Osteoblast (primary cell): ENCODE data around the gene SLC2A9. TPM values are rescaled to one million over a fixed set of nuclear protein-coding genes. Genes with fewer than 3 reads are reported as not detected.

ENCODE experiments used
- DNase-seq: peaks from one replicate; pipeline ENCODE4 v3.0.0; 2011; ENCODE audit warnings: low spot score, mixed read lengths; ENCODE audit not compliant: insufficient read length; ENCODE audit errors: missing footprints
- H2AFZ ChIP-seq: 2 replicates; pipeline ENCODE4 v1.6.0; 2011; ENCODE audit warnings: mild to moderate bottlenecking, low read length
- H3K27ac ChIP-seq: 2 replicates; pipeline ENCODE4 v1.5.1; 2011; ENCODE audit warnings: mild to moderate bottlenecking, low read depth, low read length, moderate library complexity
- H3K27me3 ChIP-seq: 2 replicates; pipeline ENCODE4 v1.6.0; 2012; ENCODE audit warnings: mild to moderate bottlenecking, control low read depth, inconsistent platforms, low read length, moderate library complexity; ENCODE audit not compliant: insufficient read depth
- H3K36me3 ChIP-seq: 2 replicates; pipeline ENCODE4 v1.5.1; 2011; ENCODE audit warnings: mild to moderate bottlenecking, low read length, control low read depth, moderate library complexity; ENCODE audit not compliant: insufficient read depth
- H3K4me1 ChIP-seq: 2 replicates; pipeline ENCODE4 v1.5.1; 2011; ENCODE audit warnings: mild to moderate bottlenecking, low read length, control low read depth, moderate library complexity; ENCODE audit not compliant: insufficient read depth
- H3K4me2 ChIP-seq: 2 replicates; pipeline ENCODE4 v1.6.0; 2011; ENCODE audit warnings: mild to moderate bottlenecking, low read length; ENCODE audit not compliant: insufficient read depth
- H3K4me3 ChIP-seq: fragments of 200-600 bp; sonication (generic); 3 replicates; pipeline ENCODE4 v1.5.1; 2012; ENCODE audit warnings: mild to moderate bottlenecking, low read length, inconsistent platforms; ENCODE audit not compliant: insufficient read depth
- H3K79me2 ChIP-seq: 2 replicates; pipeline ENCODE4 v1.6.0; 2012; ENCODE audit warnings: mild to moderate bottlenecking, low read length, control low read depth, inconsistent platforms; ENCODE audit not compliant: insufficient read depth
- H3K9me3 ChIP-seq: 2 replicates; pipeline ENCODE4 v1.5.1; 2011; ENCODE audit warnings: low read depth, low read length, control low read depth
- H4K20me1 ChIP-seq: 2 replicates; pipeline ENCODE4 v1.6.0; 2012; ENCODE audit warnings: mild to moderate bottlenecking, low read length, control low read depth; ENCODE audit not compliant: insufficient read depth
- total RNA-seq: library from RNA; depleted of rRNA; stranded (reverse); fragments of >200 nt; gene quantifications from 2 replicates; pipeline ENCODE4 v1.2.3, GENCODE V29; 2012
- TF ChIP-seq, protein P1 (sequence below): IDR thresholded peaks from 2 replicates; pipeline ENCODE4 v1.5.1; 2011; ENCODE audit warnings: mild to moderate bottlenecking, low read depth, low read length, moderate library complexity; ENCODE audit errors: extremely low read depth

Gene SLC2A9
- total RNA-seq, 1 donor: 2.5 TPM

DNA sequence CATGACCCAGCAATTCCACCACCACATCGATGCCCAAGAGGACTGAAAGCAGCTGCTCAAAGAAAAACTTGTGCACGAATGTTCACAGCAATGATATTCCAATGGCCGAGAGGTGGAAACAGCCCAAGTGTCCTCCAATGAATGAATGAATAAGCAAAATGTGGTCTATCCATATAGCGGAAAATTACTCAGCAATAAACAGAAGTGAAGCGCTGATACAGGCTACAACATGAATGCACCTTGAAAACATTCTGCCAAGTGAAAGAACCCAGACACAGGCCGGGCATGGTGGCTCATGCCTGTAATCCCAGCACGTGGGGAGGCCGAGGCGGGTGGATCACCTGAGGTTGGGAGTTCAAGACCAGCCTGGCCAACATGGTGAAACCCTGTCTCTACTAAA, 5.2 kb upstream of the SLC2A9 start:
- TF ChIP-seq, protein P1, sequence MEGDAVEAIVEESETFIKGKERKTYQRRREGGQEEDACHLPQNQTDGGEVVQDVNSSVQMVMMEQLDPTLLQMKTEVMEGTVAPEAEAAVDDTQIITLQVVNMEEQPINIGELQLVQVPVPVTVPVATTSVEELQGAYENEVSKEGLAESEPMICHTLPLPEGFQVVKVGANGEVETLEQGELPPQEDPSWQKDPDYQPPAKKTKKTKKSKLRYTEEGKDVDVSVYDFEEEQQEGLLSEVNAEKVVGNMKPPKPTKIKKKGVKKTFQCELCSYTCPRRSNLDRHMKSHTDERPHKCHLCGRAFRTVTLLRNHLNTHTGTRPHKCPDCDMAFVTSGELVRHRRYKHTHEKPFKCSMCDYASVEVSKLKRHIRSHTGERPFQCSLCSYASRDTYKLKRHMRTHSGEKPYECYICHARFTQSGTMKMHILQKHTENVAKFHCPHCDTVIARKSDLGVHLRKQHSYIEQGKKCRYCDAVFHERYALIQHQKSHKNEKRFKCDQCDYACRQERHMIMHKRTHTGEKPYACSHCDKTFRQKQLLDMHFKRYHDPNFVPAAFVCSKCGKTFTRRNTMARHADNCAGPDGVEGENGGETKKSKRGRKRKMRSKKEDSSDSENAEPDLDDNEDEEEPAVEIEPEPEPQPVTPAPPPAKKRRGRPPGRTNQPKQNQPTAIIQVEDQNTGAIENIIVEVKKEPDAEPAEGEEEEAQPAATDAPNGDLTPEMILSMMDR: no peak
- Histone ChIP-seq H3K27me3 (no peaks in the 10 kb centered on the region), H3K79me2 (no peaks in the 10 kb centered on the region), H4K20me1 (no peaks in the 10 kb centered on the region), H3K27ac (no peak overlapping the region), H3K36me3 (no peaks in the 10 kb centered on the region), H3K4me3 (no peak overlapping the region), H2AFZ (no peak overlapping the region), H3K4me2 (no peak overlapping the region), H3K9me3 (no peaks in the 10 kb centered on the region), H3K4me1 (no peaks in the 10 kb centered on the region)
- DNase-seq: no peak

DNA sequence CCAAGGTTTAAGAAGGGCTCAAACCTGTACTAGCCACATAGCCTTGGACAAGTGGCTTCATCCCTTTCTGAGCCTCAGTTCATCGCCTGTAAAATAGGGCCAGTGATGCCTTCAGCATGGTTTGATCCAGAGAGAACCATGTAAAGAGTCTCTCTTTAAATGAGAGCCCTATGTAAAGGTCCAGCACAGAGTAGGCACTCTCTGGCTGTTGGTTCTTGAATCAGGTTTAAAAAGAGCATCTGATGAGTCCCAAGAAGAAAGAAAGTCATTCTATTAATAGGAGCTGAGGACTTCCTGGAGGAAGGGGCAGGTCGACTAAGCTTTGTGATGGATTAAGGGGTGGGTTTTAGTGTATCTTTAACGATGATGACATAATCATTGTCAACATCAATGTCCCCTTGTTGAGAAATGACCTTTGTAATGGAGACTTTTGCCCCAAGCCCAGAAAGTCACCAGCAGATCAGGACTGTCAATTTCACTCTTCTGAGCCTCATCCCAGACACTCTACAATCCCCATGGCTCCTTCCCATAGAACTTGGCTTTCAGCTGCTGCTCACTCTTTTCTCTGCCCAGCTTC, 4.0 kb upstream of the SLC2A9 start:
- no peaks in the 10 kb centered on the region for H3K36me3 ChIP-seq
- no peaks in the 10 kb centered on the region for H3K27me3 ChIP-seq
- no peak overlapping the region for H2AFZ ChIP-seq
- no peak overlapping the region for H3K4me3 ChIP-seq
- H3K79me2 ChIP-seq: no peaks in the 10 kb centered on the region
- no peaks in the 10 kb centered on the region for H3K4me1 ChIP-seq
- no peaks in the 10 kb centered on the region for H3K9me3 ChIP-seq
- no peaks in the 10 kb centered on the region for H4K20me1 ChIP-seq
- TF ChIP-seq, protein P1: no peak
- no peak overlapping the region for H3K4me2 ChIP-seq
- no peak overlapping the region for H3K27ac ChIP-seq
- no peak for DNase-seq

DNA sequence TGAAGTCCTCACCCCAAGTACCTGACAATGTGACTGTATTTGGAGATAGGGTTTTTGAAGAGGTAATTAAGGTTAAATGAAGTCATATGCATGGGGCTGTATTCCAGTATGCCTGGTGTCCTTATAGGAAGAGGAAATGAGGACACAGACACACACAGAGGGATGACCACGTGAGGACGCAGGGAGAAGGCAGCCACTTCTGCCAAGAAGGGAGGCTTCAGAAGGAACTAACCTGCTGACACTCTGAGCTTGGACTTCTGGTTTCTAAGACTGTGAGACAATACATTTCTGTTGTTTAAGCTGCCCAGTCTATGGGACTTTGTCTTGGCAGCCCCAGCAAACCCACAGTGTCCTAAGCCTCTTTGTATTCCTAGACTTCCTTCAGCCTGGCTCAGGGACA, 3.0 kb upstream of the SLC2A9 start:
- H3K4me1 ChIP-seq: no peaks in the 10 kb centered on the region
- H3K79me2 ChIP-seq: no peaks in the 10 kb centered on the region
- TF ChIP-seq, protein P1: no peak
- H3K27ac ChIP-seq: no peak overlapping the region
- no peak for DNase-seq
- H3K9me3 ChIP-seq: no peaks in the 10 kb centered on the region
- H3K4me3 ChIP-seq: no peak overlapping the region
- no peak overlapping the region for H2AFZ ChIP-seq
- no peak overlapping the region for H3K4me2 ChIP-seq
- H4K20me1 ChIP-seq: no peaks in the 10 kb centered on the region
- H3K27me3 ChIP-seq: no peaks in the 10 kb centered on the region
- no peaks in the 10 kb centered on the region for H3K36me3 ChIP-seq

DNA sequence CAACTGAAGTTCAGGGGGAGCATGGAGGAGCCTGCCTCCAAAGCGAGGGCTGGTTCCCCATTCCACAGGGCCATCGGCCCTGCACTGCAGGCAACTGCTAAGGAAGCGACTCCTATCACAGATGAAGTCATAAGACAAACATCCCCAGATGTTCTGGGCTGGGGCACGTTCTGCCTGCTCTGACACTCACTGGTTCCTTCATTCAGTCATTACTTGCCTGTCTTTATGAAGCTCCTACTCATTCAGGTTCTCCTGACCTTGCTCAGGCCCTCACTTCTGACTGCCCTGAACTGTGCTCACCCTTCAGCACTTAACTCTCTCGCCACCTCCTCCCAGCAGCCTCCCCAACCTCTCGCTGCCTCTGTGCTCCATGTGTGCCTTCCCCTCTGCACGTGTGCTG, 2.5 kb upstream of the SLC2A9 start:
- DNase-seq: no peak
- Histone ChIP-seq H3K9me3 (no peaks in the 10 kb centered on the region), H3K4me3 (no peak overlapping the region), H2AFZ (no peak overlapping the region), H3K27me3 (no peaks in the 10 kb centered on the region), H3K79me2 (no peaks in the 10 kb centered on the region), H3K27ac (no peak overlapping the region), H3K4me2 (no peak overlapping the region), H4K20me1 (no peaks in the 10 kb centered on the region), H3K4me1 (no peaks in the 10 kb centered on the region), H3K36me3 (no peaks in the 10 kb centered on the region)
- TF ChIP-seq, protein P1: no peak
